Stimulated activated CD4-positive, alpha-beta T cell treated with anti-CD3 and anti-CD28 coated beads, Interleukin-1b, Interleukin-23, amount 100 ng/mL, for 48 hours (primary cell): Measurements from ENCODE around the gene PDXP.

Experiments used
- DNase-seq: peaks from one replicate; pipeline ENCODE4 v3.0.0-alpha.2; 2020

Gene PDXP

GRCh38 chr22:37629928-37630327 is 28.6 kb upstream of the PDXP start:
- DNase-seq, result no peak

- no peak for DNase-seq
Observed at GRCh38 chr22:37630839-37631435, 27.6 kb upstream of the PDXP start.

DNA sequence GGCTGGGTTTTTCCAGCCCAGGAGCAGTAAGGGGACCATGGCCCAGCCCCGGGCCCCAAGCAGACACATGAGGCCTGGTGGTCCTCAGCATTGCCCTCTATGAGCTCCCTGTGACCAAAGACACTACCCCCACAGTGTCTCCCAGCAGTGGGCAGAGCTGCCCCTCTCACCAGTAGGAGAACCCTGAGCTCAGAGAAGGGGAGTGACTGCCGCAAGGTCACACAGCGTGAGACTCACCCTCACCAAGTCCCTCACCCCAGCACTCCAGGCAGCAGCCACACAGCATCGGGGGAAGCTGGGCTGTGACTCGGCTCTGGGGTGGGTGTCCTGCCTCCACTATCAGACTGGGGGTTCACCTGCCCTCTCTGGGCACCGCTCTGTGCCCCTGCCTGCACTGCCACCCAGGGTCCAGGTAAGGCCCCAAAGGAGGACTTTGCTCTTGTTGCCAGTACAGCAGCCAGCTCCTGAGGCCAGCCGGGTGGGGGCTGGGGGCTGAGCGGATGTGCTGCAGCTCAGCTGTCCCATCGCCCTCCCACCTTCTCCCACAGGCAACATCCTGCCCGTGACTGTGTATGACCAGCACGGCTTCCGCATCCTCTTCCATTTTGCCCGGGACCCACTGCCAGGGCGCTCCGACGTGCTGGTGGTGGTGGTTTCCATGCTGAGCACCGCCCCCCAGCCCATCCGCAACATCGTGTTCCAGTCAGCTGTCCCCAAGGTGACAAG is 26.9 kb upstream of the PDXP start:
- DNase-seq, result no peak

GRCh38 chr22:37632174-37633088 is 26.1 kb upstream of the PDXP start:
- no peak for DNase-seq

DNA sequence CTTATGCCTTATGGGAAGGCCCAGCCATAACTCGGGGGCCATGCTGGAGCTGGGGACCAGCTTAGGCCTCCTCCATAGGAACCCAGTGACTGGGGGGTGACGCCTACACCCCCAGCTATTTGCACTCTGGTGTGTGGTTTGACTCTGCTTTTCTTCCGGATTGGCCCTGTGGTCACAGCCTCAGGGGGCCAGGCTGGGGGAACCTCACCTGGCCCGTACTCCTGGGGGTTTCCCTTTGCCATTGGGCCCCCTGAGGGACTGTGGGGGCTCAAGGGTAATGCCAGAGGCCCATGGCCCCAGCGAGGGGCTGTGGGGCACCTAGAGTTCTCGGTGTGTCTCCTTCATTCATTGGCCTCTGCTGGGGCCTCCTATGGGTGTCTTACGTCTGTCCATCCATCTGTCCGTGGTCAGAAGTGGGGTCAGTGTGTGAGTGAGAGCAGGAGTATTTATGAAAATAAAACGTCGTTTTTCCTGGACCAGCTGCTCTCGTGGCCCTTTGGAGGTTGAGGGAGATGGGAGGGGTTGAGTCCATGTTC is 25.4 kb upstream of the PDXP start:
- no peak for DNase-seq

- DNase-seq, result peak; percentile 56
Observed at GRCh38 chr22:37633625-37634416, 24.7 kb upstream of the PDXP start.

DNA sequence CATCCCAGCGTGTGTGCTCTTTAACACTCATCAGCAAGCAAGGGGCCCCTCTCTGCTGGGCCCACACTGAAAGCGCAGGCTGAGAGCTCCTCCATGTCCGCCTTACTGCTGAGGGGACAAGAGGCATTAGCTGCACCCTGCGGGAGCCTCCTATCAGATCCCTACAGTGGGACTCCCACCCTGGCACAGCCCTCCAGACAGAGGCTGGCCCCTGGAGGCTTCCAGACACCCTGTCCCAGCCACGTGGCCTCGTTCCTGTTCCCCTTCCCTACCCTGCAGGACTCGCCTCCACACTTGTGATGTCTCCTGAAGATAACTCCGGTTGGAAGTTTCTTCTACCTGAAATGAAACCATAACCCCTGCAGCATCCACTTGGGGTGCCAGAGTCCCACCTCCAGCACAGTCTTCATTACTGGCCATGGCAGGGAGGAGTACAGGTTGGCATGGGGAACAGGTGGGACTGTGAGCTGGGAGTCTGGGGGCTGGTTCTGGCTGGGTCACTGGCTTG is 24.1 kb upstream of the PDXP start:
- DNase-seq, result no peak

- no peak for DNase-seq
Observed at GRCh38 chr22:37635157-37635556, 23.4 kb upstream of the PDXP start.

GRCh38 chr22:37636186-37636948 is 22.2 kb upstream of the PDXP start:
- no peak for DNase-seq

DNA sequence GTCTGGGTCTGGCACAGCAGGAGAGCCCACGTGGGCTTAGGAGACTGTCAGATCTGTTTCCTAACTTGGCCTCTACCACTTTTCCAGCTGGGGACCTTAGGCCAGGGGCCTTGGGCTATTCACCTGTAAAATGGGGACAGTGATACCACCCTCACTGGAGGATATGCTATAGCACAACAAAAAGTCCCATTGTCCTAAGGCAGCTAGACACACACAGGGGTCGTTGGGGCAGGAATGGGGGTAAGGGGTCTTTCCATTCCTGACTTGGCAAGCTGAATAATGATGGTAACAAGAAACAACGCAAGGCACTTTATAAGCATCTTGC is 21.6 kb upstream of the PDXP start:
- DNase-seq, result no peak

DNA sequence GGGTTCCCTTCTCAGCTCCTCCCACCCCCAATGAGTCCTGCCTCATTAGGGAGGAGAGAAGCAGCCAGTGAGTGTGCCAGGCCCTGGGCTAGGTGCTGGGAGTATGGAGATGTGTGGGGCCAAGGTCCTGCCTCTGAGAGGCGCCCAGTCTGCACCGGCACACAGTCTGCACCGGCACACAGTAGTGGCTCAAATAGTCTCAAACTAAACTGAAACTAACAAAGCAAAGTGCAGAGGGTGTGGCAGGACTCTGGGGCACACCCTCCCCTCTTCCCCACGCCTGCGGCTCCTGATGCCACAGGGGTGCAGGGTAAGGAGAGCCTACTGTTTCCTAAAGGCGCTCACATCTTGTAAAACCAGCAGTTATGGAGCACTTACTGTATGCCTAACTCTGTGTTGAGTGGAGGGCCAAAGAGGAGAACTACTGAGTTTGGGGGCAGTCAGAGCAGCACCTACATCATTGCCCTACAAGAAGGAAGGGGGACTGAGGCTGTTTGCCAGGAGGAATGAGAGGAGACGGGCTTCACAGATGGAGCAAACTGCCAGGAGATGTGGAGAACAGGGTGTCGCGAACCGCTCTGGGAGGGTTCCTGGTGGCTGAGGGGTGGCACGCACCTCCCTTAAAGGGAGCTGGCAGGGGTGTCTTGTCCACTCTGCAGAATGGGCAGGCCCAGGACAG is 20.0 kb upstream of the PDXP start:
- peak; percentile 32 for DNase-seq

DNA sequence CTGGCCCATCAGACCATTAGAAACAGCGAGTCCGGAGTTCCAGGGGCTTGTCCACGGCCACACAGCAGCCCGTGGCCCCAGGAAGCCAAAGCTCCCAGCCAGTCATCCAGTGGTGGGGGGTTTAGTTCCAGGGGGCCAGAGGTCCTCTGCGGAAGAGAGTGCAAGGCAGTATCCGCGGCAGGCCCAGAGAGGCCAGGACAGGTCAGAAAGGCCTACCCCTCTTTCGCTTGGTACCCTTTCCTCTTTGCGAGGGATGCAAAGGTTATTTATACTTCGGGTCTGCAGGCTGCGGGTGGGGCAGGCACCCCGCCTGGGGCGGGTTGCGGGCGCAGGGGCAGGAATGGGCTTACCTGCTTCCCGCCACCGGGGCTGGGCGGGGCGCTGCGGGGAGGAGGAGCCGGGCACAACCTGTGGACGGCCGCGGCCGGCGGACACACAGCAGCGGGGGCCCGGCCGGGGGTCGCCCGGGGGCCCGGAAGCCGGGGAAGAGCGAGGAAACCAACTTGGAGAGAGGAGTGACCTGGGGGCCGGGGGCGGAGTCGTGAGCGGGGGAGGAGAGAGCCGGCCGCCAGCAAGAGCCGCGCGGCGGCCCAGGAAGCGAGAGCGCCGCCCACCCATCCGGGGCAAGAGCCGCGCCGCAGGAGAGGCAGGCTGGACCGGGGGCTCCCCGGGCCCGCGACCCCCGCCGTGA is 19.3 kb upstream of the PDXP start, which contains the start of gene SH3BP1:
SH3BP1 (plus strand) TSS at position 600 of the 691 bp plus-strand sequence. CDS start 119 bp downstream, outside the sequence.
- DNase-seq, result peak; percentile 33

DNA sequence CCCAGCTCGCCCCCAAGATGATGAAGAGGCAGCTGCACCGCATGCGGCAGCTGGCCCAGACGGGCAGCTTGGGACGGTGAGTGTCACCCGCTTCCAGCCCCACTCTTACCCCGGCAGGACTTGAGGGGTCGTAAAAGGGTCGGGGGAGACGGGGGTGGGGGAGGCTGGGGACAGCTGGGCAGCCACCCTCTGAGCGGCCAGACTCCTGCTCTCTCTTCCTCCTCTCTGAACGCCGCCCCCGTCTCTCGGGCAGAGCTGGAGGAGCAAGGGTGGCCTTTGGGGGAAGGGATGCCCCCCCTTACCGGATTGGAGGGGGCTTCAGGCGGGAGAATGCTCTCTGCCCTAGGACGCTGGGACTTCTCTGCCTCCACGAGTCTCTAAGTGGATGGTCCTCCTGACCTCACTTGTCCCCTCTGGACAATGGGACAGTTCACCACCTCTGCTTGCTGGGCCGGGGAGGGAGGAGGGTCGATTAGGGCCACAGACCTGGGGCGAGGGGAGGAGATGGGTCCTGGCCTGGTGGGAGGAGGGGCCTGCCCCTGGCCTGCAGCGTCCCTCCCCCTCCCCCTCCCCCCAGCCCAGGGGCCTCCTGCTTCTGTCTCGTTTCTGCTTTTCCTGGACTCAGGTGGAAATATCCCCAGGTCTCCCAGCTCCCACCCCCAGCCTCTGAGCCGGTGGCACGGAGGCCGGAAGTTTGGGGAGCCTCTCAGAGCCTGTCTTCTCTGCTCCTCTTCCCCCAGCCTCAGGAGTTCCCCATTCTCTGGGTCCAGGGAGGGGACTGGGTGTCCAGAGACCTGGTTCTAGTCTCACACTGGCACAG is 18.5 kb upstream of the PDXP start:
- no peak for DNase-seq

- DNase-seq, result no peak
Observed at GRCh38 chr22:37640591-37641560, 17.6 kb upstream of the PDXP start.

DNA sequence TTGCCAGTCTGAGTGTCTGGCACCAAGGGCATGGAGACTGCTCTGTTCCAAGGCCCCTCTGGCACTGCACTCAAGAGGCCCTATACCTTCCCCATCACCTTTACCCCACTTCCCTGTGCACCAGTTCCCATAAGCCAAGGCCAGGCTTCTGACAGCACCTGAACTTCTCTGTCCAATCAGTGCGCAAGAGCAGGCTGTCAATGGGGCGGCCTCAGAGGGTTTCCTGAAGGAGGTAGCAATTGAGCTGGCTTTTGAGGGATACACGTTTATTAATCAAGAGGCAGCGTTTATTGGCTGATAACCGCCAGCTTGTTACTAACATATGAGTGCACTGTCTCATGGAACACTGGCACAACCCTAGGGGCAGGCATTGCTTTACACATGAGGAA is 17.0 kb upstream of the PDXP start:
- no peak for DNase-seq

- peak; percentile 84 for DNase-seq
Observed at GRCh38 chr22:37643225-37643847, 15.2 kb upstream of the PDXP start.

- DNase-seq, result no peak
Observed at GRCh38 chr22:37647317-37647716, 11.2 kb upstream of the PDXP start.

DNA sequence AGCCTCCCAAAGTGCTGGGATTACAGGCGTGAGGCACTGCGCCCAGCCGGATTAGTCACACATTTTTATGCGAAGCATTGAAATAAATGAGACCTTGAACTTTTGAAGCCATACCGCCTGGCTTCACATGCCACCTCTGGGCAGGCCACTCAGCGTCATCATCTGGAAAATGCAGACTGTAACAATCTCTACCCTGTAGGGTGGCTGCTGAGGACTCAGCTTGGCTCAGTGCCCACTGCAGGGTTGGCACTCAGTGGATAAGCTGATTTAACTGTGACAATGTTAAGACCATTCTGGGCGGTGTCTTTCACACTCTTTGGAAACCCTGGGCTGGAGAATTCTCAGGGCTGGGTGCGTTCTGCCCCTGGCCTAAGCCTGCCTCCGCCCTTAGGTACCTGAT is 10.6 kb upstream of the PDXP start:
- DNase-seq, result no peak
